Liver (tissue), 9 donors: ENCODE data around the gene USP6NL. TPM values are rescaled to one million over a fixed set of nuclear protein-coding genes. Genes with fewer than 3 reads are reported as not detected.

Experiments used
- DNase-seq: peaks from one replicate; pipeline ENCODE4 v3.0.0-alpha.2; 2017; ENCODE audit warnings: low spot score
- H3K27ac ChIP-seq, 2 donors: one replicate each; pipeline ENCODE4 v1.7.0; 2013; ENCODE audit warnings: inconsistent platforms in 2 of 2, low read length in 2 of 2, control low read depth in 1 of 2, low read depth in 1 of 2, mild to moderate bottlenecking in 1 of 2
- H3K27me3 ChIP-seq, 4 donors: one replicate each; pipeline versions ENCODE4 v1.6.1 to v1.7.0; 2013; ENCODE audit warnings: low read length in 3 of 4, inconsistent platforms in 1 of 4, mild to moderate bottlenecking in 1 of 4, moderate library complexity in 1 of 4; ENCODE audit not compliant: control insufficient read depth in 4 of 4, insufficient read depth in 4 of 4
- H3K36me3 ChIP-seq, 4 donors: one replicate each; pipeline versions ENCODE4 v1.6.1 to v1.7.0; 2013; ENCODE audit warnings: low read length in 3 of 4, mild to moderate bottlenecking in 3 of 4, low read depth in 1 of 4, moderate library complexity in 1 of 4; ENCODE audit not compliant: control insufficient read depth in 4 of 4, insufficient read depth in 3 of 4
- H3K4me1 ChIP-seq, 4 donors: one replicate each; pipeline versions ENCODE4 v1.6.1 to v1.7.0; 2013; ENCODE audit warnings: low read length in 3 of 4, mild to moderate bottlenecking in 3 of 4, moderate library complexity in 1 of 4; ENCODE audit not compliant: control insufficient read depth in 4 of 4, insufficient read depth in 4 of 4
- H3K4me3 ChIP-seq, 3 donors: one replicate each; pipeline versions ENCODE4 v1.6.1 to v1.7.0; 2013; ENCODE audit warnings: low read length in 3 of 3, control low read depth in 1 of 3, low read depth in 1 of 3, mild to moderate bottlenecking in 1 of 3
- H3K9ac ChIP-seq, 2 donors: one replicate each; pipeline ENCODE4 v1.7.0; 2013; ENCODE audit warnings: low read length in 2 of 2, mild to moderate bottlenecking in 2 of 2, moderate library complexity in 2 of 2, control low read depth in 1 of 2, low read depth in 1 of 2
- H3K9me3 ChIP-seq, 4 donors: one replicate each; pipeline versions ENCODE4 v1.6.1 to v1.7.0; 2013; ENCODE audit warnings: low read length in 3 of 4; ENCODE audit not compliant: control insufficient read depth in 4 of 4
- ATF3 ChIP-seq: IDR thresholded peaks from 2 replicates; pipeline ENCODE4 v1.6.1; 2016; ENCODE audit warnings: antibody characterized with exemption
- CTCF ChIP-seq: fragments of 150-350 bp; IDR thresholded peaks from 2 replicates; pipeline ENCODE4 v1.5.1; 2017; ENCODE audit warnings: improper control_type of control experiment, low read depth, low read length; ENCODE audit not compliant: missing input control
- EGR1 ChIP-seq, 2 donors: IDR thresholded peaks; 2 replicates each; pipeline ENCODE4 v1.6.1; 2016 to 2018; ENCODE audit warnings: antibody characterized with exemption in 2 of 2, low read depth in 2 of 2
- FOXA1 ChIP-seq: IDR thresholded peaks from 2 replicates; pipeline ENCODE4 v1.6.1; 2016; ENCODE audit warnings: antibody characterized with exemption
- FOXA2 ChIP-seq: IDR thresholded peaks from 2 replicates; pipeline ENCODE4 v1.6.1; 2016; ENCODE audit warnings: antibody characterized with exemption
- GABPA ChIP-seq, 2 donors: IDR thresholded peaks in 1 of 2; conservative IDR thresholded peaks in 1 of 2; 2 replicates each; pipeline ENCODE4 v1.6.1; 2016; ENCODE audit warnings: antibody characterized with exemption in 2 of 2, mild to moderate bottlenecking in 1 of 2, moderate library complexity in 1 of 2
- HNF4A ChIP-seq, 2 donors: conservative IDR thresholded peaks; 2 replicates each; pipeline ENCODE4 v1.6.1; 2016; ENCODE audit warnings: antibody characterized with exemption in 2 of 2, mild to moderate bottlenecking in 2 of 2
- HNF4G ChIP-seq: IDR thresholded peaks from 2 replicates; pipeline ENCODE4 v1.6.1; 2016; ENCODE audit warnings: antibody characterized with exemption
- JUND ChIP-seq, 2 donors: IDR thresholded peaks; 2 replicates each; pipeline ENCODE4 v1.6.1; 2016; ENCODE audit warnings: antibody characterized with exemption in 2 of 2
- NR2F2 ChIP-seq: IDR thresholded peaks from 2 replicates; pipeline ENCODE4 v1.6.1; 2016; ENCODE audit warnings: antibody characterized with exemption
- RAD21 ChIP-seq, 2 donors: IDR thresholded peaks; 2 replicates each; pipeline ENCODE4 v1.6.1; 2016; ENCODE audit warnings: antibody characterized with exemption in 2 of 2, mild to moderate bottlenecking in 2 of 2
- REST ChIP-seq: IDR thresholded peaks from 2 replicates; pipeline ENCODE4 v1.6.1; 2016; ENCODE audit warnings: antibody characterized with exemption, mild to moderate bottlenecking
- RXRA ChIP-seq, 2 donors: IDR thresholded peaks; 2 replicates each; pipeline ENCODE4 v1.6.1; 2017 to 2018; ENCODE audit warnings: antibody characterized with exemption in 2 of 2, mild to moderate bottlenecking in 1 of 2
- SP1 ChIP-seq: IDR thresholded peaks from 2 replicates; pipeline ENCODE4 v1.6.1; 2018; ENCODE audit warnings: antibody characterized with exemption, mild to moderate bottlenecking
- TAF1 ChIP-seq: conservative IDR thresholded peaks from 2 replicates; pipeline ENCODE4 v1.6.1; 2016; ENCODE audit warnings: antibody characterized with exemption, mild to moderate bottlenecking
- ZBTB33 ChIP-seq: IDR thresholded peaks from 2 replicates; pipeline ENCODE4 v1.6.1; 2016; ENCODE audit warnings: antibody characterized with exemption
- WGBS: extraction: QIAGEN DNeasy Blood & Tissue Kit; methylation state at CpG from one replicate; pipeline ENCODE4 v1.1.7; 2013; 5-methylcytosine and 5-hydroxymethylcytosine counted together
- polyA plus RNA-seq, 2 donors: library from polyadenylated mRNA; stranded (reverse) in 1 of 2; unstranded in 1 of 2; fragments of 200-250 nt in 1 of 2; fragments of >200 nt in 1 of 2; fragmentation: Nextera tagmentation in 1 of 2; extraction: Ambion mirVana in 1 of 2; gene quantifications; one replicate each; pipeline versions ENCODE4 v1.2.1 to v1.2.3, GENCODE V29; 2013 to 2015
- total RNA-seq, 2 donors: library from RNA; depleted of rRNA; stranded (reverse); fragments of >200 nt; gene quantifications; one replicate each; pipeline ENCODE4 v1.2.3, GENCODE V29; 2014
- donor health status: healthy.
- donor health status: healthy.
- donor health status: healthy.
- donor health status: healthy.
- donor health status: healthy.

The USP6NL gene
- total and polyA plus RNA-seq, 4 donors, result 3.8 to 15.0 (median 10.2) TPM

DNA sequence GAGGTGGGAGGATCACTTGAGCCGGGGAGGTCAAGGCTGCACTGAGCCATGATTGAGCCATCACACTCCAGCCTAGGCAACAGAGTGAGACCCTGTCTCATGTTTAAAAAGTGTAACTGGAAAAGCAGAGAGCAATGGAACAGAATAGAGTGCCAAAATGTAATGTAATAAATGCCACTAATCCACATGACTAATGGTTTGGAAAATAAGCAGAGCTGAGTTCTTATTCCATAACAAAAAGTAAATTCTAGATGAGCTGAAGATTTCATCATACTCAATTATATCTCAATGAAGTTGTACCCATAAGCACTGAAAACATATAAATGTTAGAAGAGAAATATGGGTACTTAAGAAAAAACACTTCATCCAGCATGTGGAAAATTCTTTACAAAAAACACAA lies 132.6 kb downstream of the USP6NL start:
- Histone ChIP-seq H3K9ac (no peak overlapping the region), H3K36me3 (peaks cover 2 to 27% (median 20%) of the 10 kb centered on the region in 4 donors), H3K4me3 (no peak overlapping the region), H3K9me3 (no peaks in the 10 kb centered on the region), H3K27me3 (no peaks in the 10 kb centered on the region), H3K27ac (no peak overlapping the region), H3K4me1 (peaks cover 0 to 2% (median 0%) of the 10 kb centered on the region in 4 donors)
- DNase-seq, result no peak
- no peak for TF ChIP-seq EGR1 (IDR thresholded peaks at IDR 0.05; ENCODE audit: low read depth in 2 of 2)
- TF ChIP-seq SP1, result no peak
- no peak for TF ChIP-seq RAD21 (IDR thresholded peaks at IDR 0.05)
- TF ChIP-seq NR2F2, result no peak
- no peak for TF ChIP-seq CTCF
- no peak for TF ChIP-seq REST
- TF ChIP-seq JUND (IDR thresholded peaks at IDR 0.05), result no peak
- no peak for TF ChIP-seq FOXA1
- no peak for TF ChIP-seq ATF3
- TF ChIP-seq TAF1, result no peak
- TF ChIP-seq ZBTB33, result no peak
- no peak for TF ChIP-seq HNF4A (conservative IDR thresholded peaks at IDR 0.05)
- no peak for TF ChIP-seq GABPA (IDR thresholded peaks at IDR 0.05 in 1 of 2, conservative IDR thresholded peaks at IDR 0.05 in 1 of 2)
- TF ChIP-seq RXRA (IDR thresholded peaks at IDR 0.05), result no peak
- 94% methylated on average over 1 of the region's 1 CpG for WGBS

DNA sequence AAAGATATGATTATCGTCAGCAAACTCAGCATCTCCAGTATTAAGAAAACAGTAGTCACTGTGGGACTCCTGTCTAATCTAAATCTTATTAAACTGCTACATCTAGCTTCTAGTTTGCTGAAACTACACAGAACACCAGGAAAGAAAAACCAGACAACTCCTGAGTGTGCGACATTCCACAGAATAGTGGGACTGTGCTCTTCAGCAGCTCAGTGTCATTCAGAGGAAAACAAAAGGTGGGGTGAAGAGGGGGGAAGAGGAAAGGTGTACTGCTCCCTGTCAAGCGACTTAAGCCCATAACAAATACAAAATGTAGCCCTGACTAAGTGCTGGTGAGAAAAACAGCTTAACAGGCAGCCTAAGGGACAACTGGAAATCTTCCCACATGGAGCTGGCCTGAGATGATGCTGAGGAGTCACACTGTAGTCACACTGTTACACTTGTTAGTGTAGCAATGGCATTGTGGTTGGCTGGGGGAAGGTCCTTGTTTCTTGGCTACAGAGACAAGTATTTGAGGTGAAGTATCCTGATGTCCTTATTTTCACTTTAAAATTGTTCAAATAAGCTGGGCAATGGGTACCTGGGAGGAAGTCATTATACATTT lies 135.5 kb downstream of the USP6NL start:
- Histone ChIP-seq H3K9ac (no peak overlapping the region), H3K4me3 (no peak overlapping the region), H3K9me3 (no peaks in the 10 kb centered on the region), H3K4me1 (no peaks in the 10 kb centered on the region), H3K27me3 (no peaks in the 10 kb centered on the region), H3K36me3 (peaks cover 2 to 22% (median 16%) of the 10 kb centered on the region in 4 donors), H3K27ac (no peak overlapping the region)
- 96% methylated on average over 3 of the region's 3 CpGs for WGBS
- no peak for DNase-seq
- TF ChIP-seq GABPA (IDR thresholded peaks at IDR 0.05 in 1 of 2, conservative IDR thresholded peaks at IDR 0.05 in 1 of 2), result no peak
- no peak for TF ChIP-seq ZBTB33
- no peak for TF ChIP-seq NR2F2
- TF ChIP-seq HNF4G, result no peak
- no peak for TF ChIP-seq EGR1 (IDR thresholded peaks at IDR 0.05; ENCODE audit: low read depth in 2 of 2)
- TF ChIP-seq REST, result no peak
- TF ChIP-seq RXRA (IDR thresholded peaks at IDR 0.05), result no peak
- no peak for TF ChIP-seq TAF1
- no peak for TF ChIP-seq ATF3
- no peak for TF ChIP-seq FOXA2
